K562 (cell line): Measurements from ENCODE around the gene RNF19B. TPM values are rescaled to one million over a fixed set of nuclear protein-coding genes. Genes with fewer than 3 reads are reported as not detected.

Experiments
- ATAC-seq: fragments of 200-7000 bp; cut with Tn5 transposase; 3 replicates; pipeline ENCODE4 v1.9.1; 2020; ENCODE audit warnings: moderate library complexity
- Bru-seq: library from RNA; stranded (reverse); fragments of 400-500 nt; gene quantifications from one replicate; lab custom pipeline; 2021; lab: Mats Ljungman, UMichigan
- BruChase-seq, 2 experiments: library from RNA; stranded (reverse); fragments of 400-500 nt; gene quantifications; one replicate each; lab custom pipeline; 2021; lab: Mats Ljungman, UMichigan
- BruUV-seq: library from RNA; stranded (reverse); fragments of 400-500 nt; replicated peaks from 2 replicates; lab custom pipeline; 2021; lab: Mats Ljungman, UMichigan
- CTCF ChIA-PET: fragments of 300-600 bp; formaldehyde crosslinking; extraction: SDS; loops from one replicate; lab custom pipeline; 2021; ENCODE audit warnings: low intra/inter-chr PET ratio; lab: Yijun Ruan, JAX
- POLR2A ChIA-PET: fragments of 300-600, 350-650 bp; sonication (Branson Sonifier 250); formaldehyde crosslinking; extraction: SDS; loops from one replicate; lab custom pipeline; 2021; ENCODE audit warnings: antibody characterized with exemption, inconsistent platforms; lab: Yijun Ruan, JAX
- DNase-seq, 4 experiments: peaks; one replicate each; pipeline versions ENCODE4 v3.0.0 to v3.0.0-alpha.2; 2011 to 2018; ENCODE audit warnings: low spot score in 3 of 4, mixed read lengths in 3 of 4; ENCODE audit errors: extremely low read depth in 1 of 4
- FAIRE-seq: peaks from 2 replicates; lab custom pipeline; 2011; peaks lifted over from hg19 to GRCh38; lab: Jason Lieb, UNC
- H2AFZ ChIP-seq: 2 replicates; pipeline ENCODE4 v1.6.0; 2011; ENCODE audit warnings: low read depth, low read length, control low read depth, inconsistent platforms
- H3K27ac ChIP-seq: fragments of 200-600 bp; 3 replicates; pipeline ENCODE4 v1.8.0; 2011; ENCODE audit warnings: low read depth, mild to moderate bottlenecking, control low read depth, inconsistent platforms, low read length, moderate library complexity, mixed read lengths; ENCODE audit errors: extremely low read depth
- H3K27me3 ChIP-seq, 2 experiments: fragments of 300-600 bp in 1 of 2; 2 replicates in 1 of 2; 3 replicates in 1 of 2; pipeline versions ENCODE4 v1.6.0 to v1.8.0; 2011; ENCODE audit warnings: inconsistent platforms in 2 of 2, low read length in 2 of 2, mild to moderate bottlenecking in 1 of 2, mixed read lengths in 1 of 2, moderate library complexity in 1 of 2; ENCODE audit not compliant: control insufficient read depth in 2 of 2, insufficient read depth in 2 of 2
- H3K36me3 ChIP-seq: fragments of 300-600 bp; 3 replicates; pipeline ENCODE4 v1.8.0; 2011; ENCODE audit warnings: mild to moderate bottlenecking, low read length, inconsistent platforms; ENCODE audit not compliant: control insufficient read depth, insufficient read depth
- H3K4me1 ChIP-seq, 2 experiments: fragments of 200-600 bp in 1 of 2; replicated peaks in 1 of 2; 2 replicates in 1 of 2; 3 replicates in 1 of 2; pipeline versions ENCODE4 v1.5.1 to v1.8.0; 2011; ENCODE audit warnings: inconsistent platforms in 2 of 2, low read length in 2 of 2, mild to moderate bottlenecking in 1 of 2, mixed read lengths in 1 of 2, moderate library complexity in 1 of 2; ENCODE audit not compliant: control insufficient read depth in 2 of 2, insufficient read depth in 2 of 2
- H3K4me2 ChIP-seq: 2 replicates; pipeline ENCODE4 v1.6.1; 2011; ENCODE audit warnings: low read length, control low read depth, inconsistent platforms, mixed read lengths; ENCODE audit not compliant: insufficient read depth
- H3K4me3 ChIP-seq: fragments of 200-600 bp; sonication (generic), shearing (Covaris generic); 2 replicates; pipeline ENCODE4 v1.5.1; 2016; ENCODE audit warnings: control low read depth, inconsistent platforms
- H3K79me2 ChIP-seq: fragments of 200-600 bp; 3 replicates; pipeline ENCODE4 v1.8.0; 2011; ENCODE audit warnings: low read length, inconsistent platforms; ENCODE audit not compliant: control insufficient read depth, insufficient read depth
- H3K9ac ChIP-seq, 2 experiments: 2 replicates each; pipeline versions ENCODE4 v1.6.0 to v1.6.1; 2011; ENCODE audit warnings: low read depth in 2 of 2, low read length in 2 of 2, control low read depth in 1 of 2, inconsistent platforms in 1 of 2, mild to moderate bottlenecking in 1 of 2, mixed read lengths in 1 of 2; ENCODE audit not compliant: insufficient read depth in 1 of 2
- H3K9me1 ChIP-seq: one replicate; pipeline ENCODE4 v1.6.0; 2011; ENCODE audit warnings: inconsistent platforms, mild to moderate bottlenecking, low read length, moderate library complexity; ENCODE audit not compliant: control insufficient read depth, insufficient read depth
- H3K9me3 ChIP-seq: replicated peaks from 2 replicates; pipeline ENCODE4 v1.5.1; 2011; ENCODE audit warnings: low read depth, low read length, inconsistent platforms; ENCODE audit not compliant: control insufficient read depth, insufficient read depth
- H4K20me1 ChIP-seq: replicated peaks from 2 replicates; pipeline ENCODE4 v1.6.1; 2011; ENCODE audit warnings: low read length, inconsistent platforms, mixed read lengths; ENCODE audit not compliant: control insufficient read depth, insufficient read depth
- FOXA3 ChIP-seq, 2 experiments: fragments of 450-650 bp in 1 of 2; sonication (generic) in 1 of 2; formaldehyde crosslinking; IDR thresholded peaks in 1 of 2; conservative IDR thresholded peaks in 1 of 2; 2 replicates each; pipeline versions ENCODE4 v1.4.0 to v1.8.0; 2020 to 2022; ENCODE audit warnings: mild to moderate bottlenecking in 2 of 2, missing genetic modification reagents in 1 of 2
- KLF10 ChIP-seq: fragments of 250-450 bp; sonication (Bioruptor Pico); IDR thresholded peaks from 2 replicates; pipeline ENCODE4 v1.6.1; 2021; ENCODE audit warnings: matching md5 sums
- MYC ChIP-seq, 2 experiments: fragments of 250-450 bp in 1 of 2; sonication (Bioruptor Pico) in 1 of 2; IDR thresholded peaks; 2 replicates each; pipeline versions ENCODE4 v1.5.1 to v1.6.1; 2012 to 2021; ENCODE audit warnings: low read depth in 2 of 2, borderline replicate concordance in 1 of 2, improper control_type of control experiment in 1 of 2, low read length in 1 of 2, mild to moderate bottlenecking in 1 of 2, moderate library complexity in 1 of 2
- NRF1 ChIP-seq, 2 experiments: fragments of 450-650 bp; IDR thresholded peaks in 1 of 2; conservative IDR thresholded peaks in 1 of 2; 2 replicates each; pipeline ENCODE4 v1.6.1; 2014; ENCODE audit warnings: mild to moderate bottlenecking in 2 of 2
- POLR2AphosphoS2 ChIP-seq: IDR thresholded peaks from 2 replicates; pipeline ENCODE4 v1.6.1; 2012; ENCODE audit warnings: low read length, improper control_type of control experiment
- RNF219 ChIP-seq: fragments of 250-450 bp; sonication (Bioruptor Pico); IDR thresholded peaks from 2 replicates; pipeline ENCODE4 v1.5.0; 2022; ENCODE audit warnings: mild to moderate bottlenecking
- SMC3 ChIP-seq: conservative IDR thresholded peaks from 2 replicates; pipeline ENCODE4 v1.6.1; 2011; ENCODE audit warnings: low read depth, low read length, improper control_type of control experiment; ENCODE audit not compliant: insufficient read depth
- ZBTB1 ChIP-seq: sonication (generic); formaldehyde crosslinking; IDR thresholded peaks from 2 replicates; pipeline ENCODE4 v1.8.1; 2023; ENCODE audit warnings: missing genetic modification reagents, low read depth, mild to moderate bottlenecking, borderline replicate concordance
- ZNF583 ChIP-seq: fragments of 250-450 bp; sonication (Bioruptor Pico); IDR thresholded peaks from 2 replicates; pipeline ENCODE4 v1.4.0; 2020
- ZNF778 ChIP-seq: fragments of 450-650 bp; formaldehyde crosslinking; IDR thresholded peaks from 2 replicates; pipeline ENCODE4 v1.4.0; 2020; ENCODE audit warnings: mild to moderate bottlenecking, moderate library complexity
- WGBS: fragments of 100-300 bp; shearing (Covaris generic); methylation state at CpG from one replicate; pipeline ENCODE4 v1.1.6; 2016; ENCODE audit warnings: low coverage, mixed read lengths; ENCODE audit not compliant: insufficient coverage; ENCODE audit errors: missing lambda C conversion rate; 5-methylcytosine and 5-hydroxymethylcytosine counted together
- in situ Hi-C: fragments of 300-500 bp; cut with MboI; formaldehyde crosslinking; loops from 4 replicates; pipeline ENCODE4 v1.15.0; 2018; ENCODE audit warnings: inconsistent platforms, mixed read lengths
- intact Hi-C: fragments of 100-400 bp; cut with micrococcal nuclease; formaldehyde crosslinking; loops from 2 replicates; pipeline ENCODE4 v1.14.2; 2022
- long read RNA-seq, 3 experiments: library from polyadenylated mRNA in 2 of 3; library from RNA in 1 of 3; unstranded in 2 of 3; stranded (forward) in 1 of 3; transcript quantifications; one replicate each; pipeline ENCODE4 v2.0.0, GENCODE V29; 2019 to 2022
- polyA minus RNA-seq, 3 experiments: library from RNA; depleted of rRNA, polyadenylated mRNA; stranded (reverse); fragments of >200 nt; gene quantifications; 2 replicates each; pipeline ENCODE4 v1.2.3, GENCODE V29; 2011
- polyA plus RNA-seq, 8 experiments: library from polyadenylated mRNA; depleted of rRNA in 4 of 8; stranded (reverse) in 5 of 8; unstranded in 3 of 8; fragments of >200 nt; fragmentation: Nextera tagmentation in 2 of 8; fragmentation: Illumina TruSeq in 1 of 8; extraction: Ambion mirVana in 2 of 8; extraction: Trizol in 1 of 8; gene quantifications; 2 replicates each; pipeline versions ENCODE4 v1.2.1 to v1.2.3, GENCODE V29; 2011 to 2014; ENCODE audit warnings: inconsistent platforms in 1 of 8, missing spikeins in 1 of 8
- total RNA-seq, 7 experiments: library from RNA; depleted of rRNA in 6 of 7; stranded (reverse); fragments of >200 nt in 6 of 7; fragmentation: Illumina TruSeq in 2 of 7; extraction: Trizol in 2 of 7; gene quantifications; 2 replicates each; pipeline versions ENCODE4 v1.2.1 to v1.2.3, GENCODE V29; 2011 to 2021; ENCODE audit warnings: low replicate concordance in 1 of 7
- TF ChIP-seq, protein P1 (sequence below), 2 experiments: fragments of 450-650 bp in 1 of 2; sonication (generic) in 1 of 2; formaldehyde crosslinking; conservative IDR thresholded peaks; 2 replicates each; pipeline versions ENCODE4 v1.4.0 to v1.8.1; 2020 to 2022; ENCODE audit warnings: mild to moderate bottlenecking in 1 of 2, missing genetic modification reagents in 1 of 2

Gene RNF19B
- 7.2 and 10.6 TPM in 2 replicates for total RNA-seq (2011; cell fraction: chromatin; rRNA removed; ENCODE audit: low replicate concordance)
- total RNA-seq (2011; cell fraction: nucleolus; rRNA removed), result 7.9 and 11.3 TPM in 2 replicates
- 6.7 and 7.8 TPM in 2 replicates for total RNA-seq (2011; cell fraction: nucleoplasm; rRNA removed)
- 9.6 and 11.8 TPM in 2 replicates for total RNA-seq (2014; rRNA removed)
- total RNA-seq (2014; rRNA removed; fragmentation: Illumina TruSeq; extraction: Trizol), result 9.1 and 10.2 TPM in 2 replicates
- total RNA-seq (2015; rRNA removed; fragmentation: Illumina TruSeq; extraction: Trizol), result 10.5 and 10.9 TPM in 2 replicates
- 14.9 TPM in 2 replicates for total RNA-seq (2021)
- polyA plus RNA-seq (2011; rRNA removed), result 10.2 and 14.3 TPM in 2 replicates
- polyA plus RNA-seq (2011; cell fraction: cytosol; rRNA removed), result 9.9 and 11.1 TPM in 2 replicates
- polyA plus RNA-seq (2011; cell fraction: nucleus; rRNA removed), result 5.4 and 6.0 TPM in 2 replicates
- 12.3 and 15.2 TPM in 2 replicates for polyA plus RNA-seq (2012)
- polyA plus RNA-seq (2014; fragmentation: Illumina TruSeq; extraction: Trizol), result 14.1 and 14.6 TPM in 2 replicates
- polyA plus RNA-seq (2014; fragmentation: Nextera tagmentation; extraction: Ambion mirVana), result 1 to 10 TPM; 2.6 to 2.8 TPM
- polyA plus RNA-seq (2014; rRNA removed), result 10.1 and 11.6 TPM in 2 replicates
- 18.7 and 25.2 TPM in 2 replicates for polyA minus RNA-seq (2011; rRNA and poly(A)+ RNA removed)
- 7.8 and 11.6 TPM in 2 replicates for polyA minus RNA-seq (2011; cell fraction: cytosol; rRNA and poly(A)+ RNA removed)
- 4.7 and 7.8 TPM in 2 replicates for polyA minus RNA-seq (2011; cell fraction: nucleus; rRNA and poly(A)+ RNA removed)
- percentile 66 among the genes with signal in this experiment for Bru-seq, nascent RNA
- BruChase-seq, experiment 1, labeled RNA remaining after a 2-hour chase, result percentile 69 among the genes with signal in this experiment
- percentile 71 among the genes with signal in this experiment for BruChase-seq, experiment 2, labeled RNA remaining after a 6-hour chase
- long read RNA-seq, experiment 1, transcript RNF19B-203 (9 exons, 2,560 nt), result minor isoform, 12 of 76 reads
- long read RNA-seq, experiment 1, transcript RNF19B-201 (9 exons, 2,334 nt), result major isoform, 35 of 76 reads
- long read RNA-seq, experiment 1, transcript RNF19B-202 (9 exons, 2,598 nt), result minor isoform, 7 of 76 reads
- long read RNA-seq, experiment 1, partial matches to known transcripts, result 8 of 76 reads
- long read RNA-seq, experiment 1, other reads (novel, unspliced or antisense), result 14 of 76 reads
- long read RNA-seq, experiment 2, partial matches to known transcripts, result 0 of 9 reads
- long read RNA-seq, experiment 2, other reads (novel, unspliced or antisense), result 6 of 9 reads
- long read RNA-seq, experiment 3, result 0 reads

GRCh38 chr1:32964461-32965250 lies at the start of gene RNF19B:
Gene RNF19B (minus strand): TSS chr1:32964809. CDS start chr1:32964685, 124 bp downstream.
- in situ Hi-C loops, result no loop called here
- Histone ChIP-seq H3K27me3 (no peaks in the 10 kb centered on the region), H3K79me2 (peaks cover 36% of the 10 kb centered on the region), H3K4me1 (peaks cover 28 to 36% of the 10 kb centered on the region in 2 experiments), H3K9me1 (no peaks in the 10 kb centered on the region), H3K9ac (peak within 1 kb of the TSS; percentile 66 to 96; a peak in 3 of 4 replicates), H3K27ac (peak within 1 kb of the TSS; percentile 77), H2AFZ (peak within 1 kb of the TSS; percentile 89), H3K4me3 (peak within 1 kb of the TSS; percentile 63), H3K4me2 (peak within 1 kb of the TSS; percentile 94), H3K9me3 (no peaks in the 10 kb centered on the region), H4K20me1 (peaks cover 13% of the 10 kb centered on the region), H3K36me3 (no peaks in the 10 kb centered on the region)
- FAIRE-seq (peak; percentile 88), ATAC-seq (peak; percentile 98), DNase-seq (peak; percentile 98 to 99 (median 99))
- intact Hi-C loops, result loop anchor here (1.0 to 5.0 kb wide), 2 partner anchors 25 to 43 kb away; no protein-coding TSS in a partner anchor
- ChIA-PET POLR2A (interaction anchor here (0.5 to 2.8 kb wide), 26 partner anchors 8 to 483 kb away, joined by 3 to 22 read pairs (median 4); partner anchors contain the start of gene RBBP4), CTCF (no interaction called here)
- no TSS peak for BruUV-seq
- 3% methylated on average over 47 of the region's 83 CpGs for WGBS
- TF ChIP-seq, protein P1, sequence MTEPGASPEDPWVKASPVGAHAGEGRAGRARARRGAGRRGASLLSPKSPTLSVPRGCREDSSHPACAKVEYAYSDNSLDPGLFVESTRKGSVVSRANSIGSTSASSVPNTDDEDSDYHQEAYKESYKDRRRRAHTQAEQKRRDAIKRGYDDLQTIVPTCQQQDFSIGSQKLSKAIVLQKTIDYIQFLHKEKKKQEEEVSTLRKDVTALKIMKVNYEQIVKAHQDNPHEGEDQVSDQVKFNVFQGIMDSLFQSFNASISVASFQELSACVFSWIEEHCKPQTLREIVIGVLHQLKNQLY (CRISPR knock-in tag; conservative IDR thresholded peaks at IDR 0.05), result peak in 1 of 2 experiments; percentile 76; a peak in 1 of 4 replicates
- TF ChIP-seq MYC (IDR thresholded peaks at IDR 0.05; ENCODE audit: low read depth, low read length) (0 out of 2 replicates have a peak, but pooled peaks have one; percentile 57), MYC (CRISPR knock-in tag; IDR thresholded peaks at IDR 0.05; ENCODE audit: borderline replicate concordance, low read depth) (0 out of 2 replicates have a peak, but pooled peaks have one; percentile 31), POLR2AphosphoS2 (no peak), NRF1 (conservative IDR thresholded peaks at IDR 0.05 in 1 of 2, IDR thresholded peaks at IDR 0.05 in 1 of 2) (peak; percentile 99), RNF219 (CRISPR knock-in tag) (no peak), ZNF583 (0 out of 2 replicates have a peak, but pooled peaks have one; percentile 46), FOXA3 (CRISPR knock-in tag; conservative IDR thresholded peaks at IDR 0.05 in 1 of 2, IDR thresholded peaks at IDR 0.05 in 1 of 2) (no peak), SMC3 (0 out of 2 replicates have a peak, but pooled peaks have one; percentile 3), KLF10 (CRISPR knock-in tag) (no peak), ZNF778 (no peak), ZBTB1 (peak; percentile 79)
